GM19351 (cell line): ENCODE data around the gene TET3.
A peak's percentile ranks its signal among the peaks of the same experiment; 100 is the strongest.
"Not testable (repeated sequence)": the region's sequence is repeated elsewhere in the genome, so short reads cannot be mapped to it uniquely, and the experiment has no call there.

Experiments used
- ATAC-seq: cut with Tn5 transposase; IDR thresholded peaks from one replicate; pipeline ENCODE4 v1.9.1; 2021; ENCODE audit warnings: mild to moderate bottlenecking, moderate library complexity; ENCODE audit not compliant: unreplicated experiment

TET3 gene

GRCh38 chr2:73984203-73984921 is at the start of gene TET3:
Gene TET3 (plus strand): TSS chr2:73984910. CDS start chr2:73986404, 1,494 bp downstream.
- no peak for ATAC-seq

- no peak for ATAC-seq
Measured at GRCh38 chr2:73935641-73936040, 49.1 kb upstream of the TET3 start.

DNA sequence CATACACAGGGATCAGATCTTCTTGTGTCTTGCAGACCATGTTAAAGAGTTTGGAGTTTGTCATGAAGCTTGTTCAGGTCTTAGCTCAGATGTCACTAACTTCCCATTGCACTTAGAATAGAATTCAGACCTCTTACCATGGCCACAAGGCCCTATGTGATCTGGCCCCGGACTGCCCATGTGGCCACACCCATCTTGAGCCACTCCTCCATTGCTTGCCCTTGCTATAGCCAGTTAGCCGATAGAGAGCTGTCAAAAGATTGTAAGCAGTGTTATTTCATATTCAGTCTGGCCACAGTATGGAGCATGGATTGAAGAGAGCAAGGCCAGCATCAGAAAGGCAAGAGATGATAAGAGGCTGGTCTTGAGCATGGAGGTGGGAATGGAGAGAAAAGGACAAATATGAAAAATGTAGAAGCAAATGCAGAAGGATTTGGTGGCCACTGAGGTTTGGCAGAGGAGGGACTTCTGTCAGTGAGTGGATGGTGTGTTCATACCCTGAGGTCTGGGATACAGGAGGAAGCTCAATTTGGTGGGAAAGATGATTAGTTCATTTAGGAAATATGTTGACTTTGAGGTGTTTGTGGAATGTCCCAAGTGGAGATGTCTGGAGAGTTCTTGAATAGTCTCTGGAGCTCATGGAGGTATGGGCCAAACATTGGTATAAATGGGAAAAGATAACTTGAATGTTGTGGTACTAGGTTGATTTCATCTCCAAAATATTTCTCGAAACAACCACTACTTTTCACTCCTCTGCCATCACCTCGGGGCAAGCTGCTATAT is 47.4 kb upstream of the TET3 start:
- ATAC-seq = no peak

DNA sequence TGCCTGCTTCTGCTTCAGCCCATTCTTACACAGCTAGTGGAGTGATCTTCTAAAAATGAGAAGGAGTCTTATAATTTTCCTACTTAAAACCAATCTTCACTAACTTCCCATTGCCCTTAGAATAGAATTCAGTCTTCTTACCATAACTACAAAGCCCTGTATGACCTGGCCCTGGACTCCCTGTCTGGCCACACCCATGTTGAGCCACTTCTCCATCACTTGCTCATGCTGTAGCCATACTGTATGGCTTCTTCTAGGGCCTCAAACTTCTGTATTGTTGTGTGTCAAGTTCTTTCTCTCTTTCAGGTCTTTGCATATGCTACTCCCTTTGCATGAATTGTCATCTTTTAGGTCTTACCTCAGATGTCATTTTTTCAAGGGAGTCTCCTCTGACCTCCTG is 46.8 kb upstream of the TET3 start:
- ATAC-seq = no peak

GRCh38 chr2:73938718-73939352 is 45.9 kb upstream of the TET3 start:
- ATAC-seq = no peak

- no peak for ATAC-seq
Measured at GRCh38 chr2:73939419-73939818, 45.3 kb upstream of the TET3 start.

DNA sequence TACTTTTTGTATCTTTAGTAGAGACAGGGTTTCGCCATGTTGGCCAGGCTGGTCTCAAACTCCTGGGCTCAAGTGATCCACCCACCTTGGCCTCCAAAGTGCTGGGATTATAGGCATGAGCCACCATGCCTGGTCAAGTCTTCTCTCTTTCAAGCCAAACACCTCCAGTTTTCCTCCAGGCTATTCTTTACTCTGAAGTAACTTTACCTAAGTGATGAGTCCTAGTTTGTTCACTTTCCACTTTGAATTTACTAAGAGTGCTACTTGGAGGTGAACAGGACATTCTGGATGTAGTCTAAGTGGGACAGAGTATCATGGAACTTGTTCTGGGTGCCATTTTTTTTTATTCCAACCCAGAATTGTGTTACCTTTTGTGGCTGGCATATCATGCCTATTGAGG is 44.6 kb upstream of the TET3 start:
- not testable (repeated sequence) for ATAC-seq

DNA sequence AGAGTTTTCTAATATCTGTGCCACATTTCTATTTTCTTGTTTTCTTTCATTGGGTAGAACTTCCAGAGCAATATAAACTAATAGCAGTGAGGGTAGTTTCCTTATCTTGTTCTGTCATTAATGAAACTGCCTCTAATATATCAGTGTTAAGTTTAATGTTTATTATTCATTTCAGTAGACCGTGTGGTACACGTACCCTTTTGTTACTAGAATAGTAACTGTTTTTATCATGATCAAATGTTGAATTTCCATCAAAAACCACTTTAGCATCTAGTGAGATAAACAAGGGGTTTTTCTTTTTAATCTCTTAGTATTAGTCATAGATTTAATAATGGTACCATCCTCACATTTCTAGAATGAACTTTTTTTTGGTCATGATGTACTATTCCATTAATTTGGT is 42.0 kb upstream of the TET3 start:
- no peak for ATAC-seq

- peak; percentile 57 for ATAC-seq
Measured at GRCh38 chr2:73944714-73945113, 40.0 kb upstream of the TET3 start.

DNA sequence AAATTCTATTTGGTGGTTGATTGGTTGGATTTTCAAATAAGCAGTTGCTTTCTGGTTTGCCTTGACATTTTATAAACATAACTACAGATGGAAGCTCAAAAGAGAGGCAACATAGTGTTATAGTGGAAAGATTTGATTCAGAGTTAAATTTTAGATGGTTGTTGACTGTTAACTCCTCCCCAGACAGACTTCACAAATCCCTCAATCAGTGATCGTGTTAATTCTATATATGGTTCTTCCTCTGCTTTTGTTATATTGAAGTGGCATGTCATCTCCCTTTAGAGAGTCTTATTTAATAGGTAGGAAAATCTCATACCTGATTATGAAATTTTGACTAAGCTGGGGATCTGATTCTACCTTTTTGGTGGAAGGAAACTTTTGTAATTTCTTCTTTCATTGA is 38.5 kb upstream of the TET3 start:
- no peak for ATAC-seq

- no peak for ATAC-seq
Measured at GRCh38 chr2:73946666-73947065, 38.0 kb upstream of the TET3 start.

- no peak for ATAC-seq
Measured at GRCh38 chr2:73947412-73948018, 37.2 kb upstream of the TET3 start.

GRCh38 chr2:73949802-73950201 is 34.9 kb upstream of the TET3 start:
- ATAC-seq = no peak

GRCh38 chr2:73952499-73953446 is 31.9 kb upstream of the TET3 start:
- no peak for ATAC-seq

DNA sequence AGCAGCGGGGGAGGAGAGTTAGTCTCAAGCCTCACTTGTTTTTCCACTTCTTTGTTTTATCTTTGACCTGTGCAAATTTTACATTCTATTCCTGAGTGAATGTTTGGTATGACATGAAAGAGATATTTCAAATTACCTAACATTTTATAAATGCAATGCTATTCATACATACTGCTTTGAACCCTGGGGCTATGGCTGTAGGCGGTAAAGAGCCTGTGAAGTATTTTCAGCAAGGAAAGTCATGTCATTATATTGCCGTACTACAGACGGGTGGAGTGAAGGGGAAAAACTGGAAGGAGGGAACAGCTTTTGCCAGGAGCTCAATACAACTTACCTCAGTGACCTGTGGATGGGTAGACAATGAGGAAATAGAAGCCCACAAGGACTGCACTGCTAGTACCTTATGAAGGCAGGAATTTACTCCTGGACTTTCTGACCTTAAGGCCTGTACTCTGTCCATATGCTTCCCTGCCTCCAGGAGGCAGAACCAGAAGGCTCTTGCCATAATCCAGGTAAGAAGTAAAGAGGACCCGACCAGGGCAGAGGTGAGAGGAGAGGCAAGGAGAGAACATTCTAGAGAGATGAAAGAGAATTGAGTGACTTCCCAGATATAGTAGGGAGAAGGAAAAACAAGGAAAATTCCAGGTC is 28.4 kb upstream of the TET3 start:
- ATAC-seq = no peak

DNA sequence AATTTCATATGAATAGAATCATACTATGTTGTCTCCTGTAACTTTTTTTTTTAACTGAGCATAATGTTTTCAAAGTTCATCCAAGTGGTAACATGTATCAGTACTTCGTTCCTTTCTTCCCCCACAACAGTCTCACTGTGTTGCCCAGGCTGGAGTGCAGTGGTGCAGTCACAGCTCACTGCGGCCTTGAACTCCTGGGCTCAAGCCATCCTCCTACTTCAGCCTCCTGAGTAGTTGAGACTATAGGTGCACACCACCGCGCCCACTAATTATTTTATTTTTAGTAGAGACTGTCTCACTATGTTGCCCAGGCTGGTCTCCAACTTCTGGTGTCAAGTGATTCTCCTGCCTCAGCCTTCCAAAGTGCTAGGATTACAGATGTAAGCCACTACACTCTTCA is 23.4 kb upstream of the TET3 start:
- ATAC-seq = no peak

GRCh38 chr2:73961823-73962615 is 22.7 kb upstream of the TET3 start:
- ATAC-seq = no peak

GRCh38 chr2:73962798-73963197 is 21.9 kb upstream of the TET3 start:
- no peak for ATAC-seq
